Stimulated activated memory B cell treated with anti-CD40 and anti-IgM and Interleukin-4, amounts not matched to agents 10 μg/mL and 1 μg/mL and 100 μg/mL, for 72 hours (primary cell): ENCODE results near the gene PERP.
A peak's percentile ranks its signal among the peaks of the same experiment; 100 is the strongest.
"Not testable (repeated sequence)": the region's sequence is repeated elsewhere in the genome, so short reads cannot be mapped to it uniquely, and the experiment has no call there.

ENCODE experiments used
- ATAC-seq: fragments of 150-1000 bp; cut with Tn5 transposase; 2 replicates; pipeline ENCODE4 v1.10.0; 2021
- H3K27ac Mint-ChIP-seq: one replicate; pipeline ENCODE4 v1.8.0; 2022; ENCODE audit warnings: mild to moderate bottlenecking, mixed read lengths
- H3K27me3 Mint-ChIP-seq: one replicate; pipeline ENCODE4 v1.8.0; 2022; ENCODE audit warnings: mixed read lengths
- H3K36me3 Mint-ChIP-seq: one replicate; pipeline ENCODE4 v1.8.0; 2022; ENCODE audit warnings: mixed read lengths
- H3K4me1 Mint-ChIP-seq: one replicate; pipeline ENCODE4 v1.8.0; 2022; ENCODE audit warnings: mixed read lengths
- H3K4me3 Mint-ChIP-seq: one replicate; pipeline ENCODE4 v1.8.0; 2022; ENCODE audit warnings: mild to moderate bottlenecking, moderate library complexity, mixed read lengths
- H3K9me3 Mint-ChIP-seq: one replicate; pipeline ENCODE4 v1.8.0; 2022; ENCODE audit warnings: mixed read lengths

The PERP gene

GRCh38 chr6:138089325-138089724, 17.9 kb downstream of the PERP start:
- no peak overlapping the region for H3K27ac Mint-ChIP-seq
- no peak for ATAC-seq
- no peaks in the 10 kb centered on the region for H3K9me3 Mint-ChIP-seq
- H3K27me3 Mint-ChIP-seq = no peaks in the 10 kb centered on the region
- H3K36me3 Mint-ChIP-seq = no peaks in the 10 kb centered on the region
- no peaks in the 10 kb centered on the region for H3K4me1 Mint-ChIP-seq
- H3K4me3 Mint-ChIP-seq = no peak overlapping the region

GRCh38 chr6:138088326-138088762, 18.9 kb downstream of the PERP start:
- Mint-ChIP-seq H3K4me3 (no peak overlapping the region), H3K36me3 (no peaks in the 10 kb centered on the region), H3K9me3 (no peaks in the 10 kb centered on the region), H3K4me1 (no peaks in the 10 kb centered on the region), H3K27me3 (no peaks in the 10 kb centered on the region), H3K27ac (no peak overlapping the region)
- no peak for ATAC-seq

DNA sequence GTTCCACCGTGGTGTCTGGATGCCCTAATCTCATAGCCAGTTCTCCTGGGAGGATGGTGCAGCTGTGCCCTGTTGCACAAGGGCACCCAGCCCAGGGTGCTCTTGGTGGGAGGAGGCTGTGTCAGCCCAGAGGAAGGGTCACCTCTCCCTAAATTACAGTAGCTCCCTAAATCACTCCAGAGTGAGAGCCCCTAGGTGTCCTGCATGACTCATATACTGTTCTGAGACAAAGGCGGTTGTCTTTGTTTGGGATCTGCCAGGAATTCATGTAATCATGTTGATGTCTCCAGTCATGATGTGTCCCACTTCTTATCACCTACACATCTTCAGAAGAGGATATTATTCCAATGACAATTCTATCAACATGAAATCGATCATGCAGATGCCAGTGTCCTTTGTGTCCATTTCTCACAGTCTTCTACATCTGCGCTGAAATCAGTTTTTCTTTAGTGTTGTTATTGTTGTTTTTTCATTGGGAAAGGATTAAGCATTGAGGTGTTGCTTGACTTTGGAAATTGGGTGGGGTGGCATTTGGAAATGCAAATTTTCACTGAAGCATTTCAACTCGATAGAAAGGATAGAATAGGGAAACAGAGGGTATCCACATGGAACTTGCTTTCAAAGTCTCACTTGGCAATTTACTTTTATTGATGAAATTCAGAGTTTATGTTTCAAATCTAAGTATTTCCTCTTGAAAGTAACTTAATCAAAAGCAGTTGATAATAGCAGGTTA, 19.5 kb downstream of the PERP start:
- H3K27me3 Mint-ChIP-seq = no peaks in the 10 kb centered on the region
- H3K4me1 Mint-ChIP-seq = no peaks in the 10 kb centered on the region
- no peaks in the 10 kb centered on the region for H3K36me3 Mint-ChIP-seq
- no peak overlapping the region for H3K27ac Mint-ChIP-seq
- ATAC-seq = peak; percentile 39
- H3K4me3 Mint-ChIP-seq = no peak overlapping the region
- H3K9me3 Mint-ChIP-seq = no peaks in the 10 kb centered on the region

DNA sequence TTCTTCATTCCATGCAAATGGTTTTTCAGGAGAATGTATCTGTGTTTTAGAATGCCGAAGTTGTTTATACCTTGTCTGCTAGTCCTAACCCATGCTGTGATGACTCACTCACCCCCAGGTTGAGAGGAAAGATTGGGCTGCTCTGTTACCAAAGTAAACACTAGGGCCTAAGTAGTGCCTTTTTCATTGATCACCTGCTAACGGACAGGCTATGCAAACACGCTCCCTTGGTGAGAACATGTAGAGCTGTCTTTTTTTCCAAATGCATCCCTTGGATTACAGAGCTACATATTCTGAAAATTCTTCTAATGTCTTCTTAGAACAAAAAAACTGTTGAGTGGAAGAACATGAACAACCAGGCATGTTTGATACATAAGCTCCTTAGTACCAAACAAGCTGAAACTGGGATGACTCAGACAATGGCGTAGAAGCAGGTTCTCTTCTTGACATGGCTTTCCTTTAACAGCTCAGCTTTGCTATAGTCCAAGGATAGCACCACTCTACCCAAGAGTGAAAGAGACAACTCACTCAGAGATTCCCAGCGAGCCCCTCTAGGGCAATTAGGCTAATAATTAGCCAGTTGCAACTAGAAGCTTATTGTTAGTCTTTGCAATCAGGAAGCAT, 20.5 kb downstream of the PERP start:
- ATAC-seq = no peak
- H3K27me3 Mint-ChIP-seq = no peaks in the 10 kb centered on the region
- no peak overlapping the region for H3K4me3 Mint-ChIP-seq
- no peak overlapping the region for H3K27ac Mint-ChIP-seq
- H3K36me3 Mint-ChIP-seq = no peaks in the 10 kb centered on the region
- no peaks in the 10 kb centered on the region for H3K4me1 Mint-ChIP-seq
- no peaks in the 10 kb centered on the region for H3K9me3 Mint-ChIP-seq

GRCh38 chr6:138085839-138086222, 21.4 kb downstream of the PERP start:
- Mint-ChIP-seq H3K4me3 (no peak overlapping the region), H3K27me3 (peaks cover 1% of the 10 kb centered on the region), H3K9me3 (no peaks in the 10 kb centered on the region), H3K4me1 (no peaks in the 10 kb centered on the region), H3K27ac (no peak overlapping the region), H3K36me3 (no peaks in the 10 kb centered on the region)
- ATAC-seq = no peak

DNA sequence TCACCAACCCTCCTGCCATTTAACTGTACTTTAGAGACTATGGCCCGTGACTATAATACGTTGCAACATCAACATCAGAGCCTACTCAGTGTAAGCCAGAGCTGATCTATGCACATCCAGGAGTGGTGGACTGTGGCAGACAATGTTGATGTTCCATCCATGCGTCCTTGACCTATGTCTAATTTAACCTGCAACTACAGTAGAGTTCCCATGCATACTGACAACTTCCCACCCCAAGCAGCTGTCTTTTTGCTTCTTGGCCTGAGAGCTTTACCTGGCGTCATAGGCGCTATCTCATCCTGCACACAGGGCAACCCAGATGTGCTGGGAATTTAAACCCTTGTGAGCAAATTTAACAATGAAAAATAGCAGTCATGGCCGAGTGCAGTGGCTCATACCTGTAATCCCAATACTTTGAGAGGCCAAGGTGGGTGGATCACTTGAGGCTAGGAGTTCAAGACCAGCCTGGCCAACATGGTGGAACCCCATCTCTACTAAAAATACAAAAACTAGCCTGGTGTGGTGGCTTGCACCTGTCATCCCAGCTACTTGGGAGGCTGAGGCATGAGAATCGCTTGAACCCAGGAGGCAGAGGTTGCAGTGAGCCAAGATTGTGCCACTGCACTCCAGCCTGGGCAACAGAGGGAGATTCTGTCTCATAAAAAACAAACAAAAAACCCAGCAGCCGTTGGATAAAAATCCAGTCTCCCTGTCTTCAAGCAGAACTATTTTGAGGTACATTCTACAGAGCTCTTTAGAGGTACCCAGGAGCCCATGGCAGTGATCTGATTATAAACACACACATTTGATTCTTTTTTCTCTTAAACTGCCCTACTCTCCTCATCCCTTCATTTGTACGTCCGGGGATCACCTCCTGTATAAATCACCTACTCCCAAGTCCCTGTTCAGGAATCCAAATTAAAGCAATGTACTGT, 22.0 kb downstream of the PERP start:
- no peak overlapping the region for H3K27ac Mint-ChIP-seq

GRCh38 chr6:138082232-138082631, 25.0 kb downstream of the PERP start:
- Mint-ChIP-seq H3K4me3 (no peak overlapping the region), H3K27me3 (peaks cover 30% of the 10 kb centered on the region), H3K27ac (no peak overlapping the region), H3K9me3 (no peaks in the 10 kb centered on the region), H3K36me3 (no peaks in the 10 kb centered on the region), H3K4me1 (no peaks in the 10 kb centered on the region)
- ATAC-seq = no peak

More for the DNA sequence above, 22.0 kb downstream of the PERP start:
- Mint-ChIP-seq H3K4me3 (no peak overlapping the region), H3K36me3 (no peaks in the 10 kb centered on the region), H3K4me1 (no peaks in the 10 kb centered on the region), H3K9me3 (no peaks in the 10 kb centered on the region), H3K27me3 (peaks cover 8% of the 10 kb centered on the region)
- no peak for ATAC-seq

- H3K4me3 Mint-ChIP-seq, H3K4me1 Mint-ChIP-seq, H3K9me3 Mint-ChIP-seq, H3K36me3 Mint-ChIP-seq, ATAC-seq, H3K27ac Mint-ChIP-seq: not testable (repeated sequence)
- peaks cover 50% of the 10 kb centered on the region for H3K27me3 Mint-ChIP-seq
Observed at GRCh38 chr6:138079556-138079955, 27.7 kb downstream of the PERP start.

- Mint-ChIP-seq H3K9me3 (peaks cover 6% of the 10 kb centered on the region), H3K4me1 (no peaks in the 10 kb centered on the region), H3K27me3 (peaks cover 60% of the 10 kb centered on the region), H3K36me3 (peaks cover 7% of the 10 kb centered on the region), H3K27ac (no peak overlapping the region), H3K4me3 (no peak overlapping the region)
- no peak for ATAC-seq
Observed at GRCh38 chr6:138078491-138078890, 28.7 kb downstream of the PERP start.

GRCh38 chr6:138073264-138073663, 34.0 kb downstream of the PERP start:
- no peaks in the 10 kb centered on the region for H3K4me1 Mint-ChIP-seq
- H3K27ac Mint-ChIP-seq = no peak overlapping the region
- H3K4me3 Mint-ChIP-seq = no peak overlapping the region
- peaks cover 59% of the 10 kb centered on the region for H3K27me3 Mint-ChIP-seq
- H3K36me3 Mint-ChIP-seq = peaks cover 7% of the 10 kb centered on the region
- no peak for ATAC-seq
- H3K9me3 Mint-ChIP-seq = peaks cover 8% of the 10 kb centered on the region

DNA sequence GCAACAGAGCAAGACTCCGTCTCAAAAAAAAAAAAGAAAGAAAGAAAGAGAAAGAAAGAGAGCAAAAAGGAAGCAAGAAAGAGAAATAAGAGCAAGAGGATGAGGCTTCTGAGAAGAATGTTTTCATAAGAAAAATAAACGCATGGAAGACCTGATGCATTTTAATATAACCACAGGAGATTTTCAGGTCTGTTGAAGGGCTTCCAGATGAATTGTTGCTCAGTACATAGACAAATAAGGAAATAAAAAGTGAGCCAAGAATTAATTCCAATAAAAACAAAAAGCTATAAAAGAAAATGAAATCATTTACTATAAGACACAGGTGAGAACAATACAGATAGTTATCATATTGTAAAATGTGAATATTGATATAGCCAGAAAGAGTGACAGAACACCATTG, 43.5 kb downstream of the PERP start:
- ATAC-seq = no peak
- H3K4me1 Mint-ChIP-seq = no peaks in the 10 kb centered on the region
- no peak overlapping the region for H3K27ac Mint-ChIP-seq

GRCh38 chr6:138054982-138055381, 52.2 kb downstream of the PERP start:
- Mint-ChIP-seq H3K4me3 (no peak overlapping the region), H3K4me1 (no peaks in the 10 kb centered on the region), H3K36me3 (peaks cover 9% of the 10 kb centered on the region), H3K27ac (no peak overlapping the region), H3K27me3 (peaks cover 79% of the 10 kb centered on the region), H3K9me3 (peaks cover 31% of the 10 kb centered on the region)
- no peak for ATAC-seq

More for the DNA sequence above, 43.5 kb downstream of the PERP start:
- H3K27me3 Mint-ChIP-seq = peaks cover 27% of the 10 kb centered on the region
- H3K4me3 Mint-ChIP-seq = no peak overlapping the region
- peaks cover 6% of the 10 kb centered on the region for H3K9me3 Mint-ChIP-seq
- no peaks in the 10 kb centered on the region for H3K36me3 Mint-ChIP-seq

DNA sequence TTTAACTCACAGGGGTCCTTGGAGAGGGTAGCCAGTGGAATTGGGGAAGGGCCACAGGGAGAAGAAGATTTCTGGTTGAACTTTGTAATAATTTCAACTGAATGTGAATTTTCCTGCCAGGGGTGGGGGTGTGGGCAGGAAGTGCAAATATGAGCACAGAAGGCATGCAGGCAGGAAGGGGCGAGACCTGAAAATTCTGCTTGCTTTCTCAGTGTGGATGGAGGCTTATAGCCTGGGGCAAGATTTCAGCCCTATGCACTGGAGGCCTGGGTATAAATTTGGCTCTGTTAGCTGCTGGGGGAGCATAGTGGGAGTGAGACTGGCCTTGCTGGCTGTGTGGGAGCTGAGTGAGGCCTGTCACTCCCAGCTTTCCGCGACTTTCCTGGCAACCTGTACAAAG, 54.4 kb downstream of the PERP start:
- Mint-ChIP-seq H3K4me1 (peaks cover 6% of the 10 kb centered on the region), H3K36me3 (peaks cover 9% of the 10 kb centered on the region), H3K9me3 (peaks cover 31% of the 10 kb centered on the region), H3K4me3 (no peak overlapping the region), H3K27ac (no peak overlapping the region), H3K27me3 (peaks cover 70% of the 10 kb centered on the region)
- ATAC-seq = no peak

DNA sequence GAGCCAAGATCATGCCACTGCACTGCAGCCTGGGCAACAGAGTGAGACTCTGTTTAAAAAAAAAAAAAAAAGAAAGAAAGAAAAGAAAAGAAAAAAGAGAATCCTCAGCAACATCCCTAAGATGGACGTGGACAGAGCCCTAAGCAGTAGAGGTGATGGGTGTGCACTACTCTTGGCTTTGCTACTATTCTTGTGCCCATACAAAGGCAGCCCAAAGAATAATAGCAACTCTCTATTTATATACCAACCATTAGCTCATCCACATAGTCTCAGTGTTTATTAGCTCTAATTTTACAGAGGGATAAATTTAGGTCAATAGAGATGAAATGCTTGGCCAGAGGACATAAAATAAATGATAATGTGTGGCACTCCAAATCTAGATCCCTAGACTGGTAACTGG, 62.2 kb downstream of the PERP start:
- peaks cover 22% of the 10 kb centered on the region for H3K27me3 Mint-ChIP-seq
- peaks cover 9% of the 10 kb centered on the region for H3K9me3 Mint-ChIP-seq
- H3K4me3 Mint-ChIP-seq = no peak overlapping the region
- H3K4me1 Mint-ChIP-seq = peaks cover 6% of the 10 kb centered on the region
- H3K27ac Mint-ChIP-seq = no peak overlapping the region
- H3K36me3 Mint-ChIP-seq = no peaks in the 10 kb centered on the region
- ATAC-seq = no peak

GRCh38 chr6:138044458-138044857, 62.8 kb downstream of the PERP start:
- Mint-ChIP-seq H3K36me3 (no peaks in the 10 kb centered on the region), H3K27me3 (peaks cover 22% of the 10 kb centered on the region), H3K27ac (no peak overlapping the region), H3K4me3 (no peak overlapping the region), H3K4me1 (peaks cover 6% of the 10 kb centered on the region), H3K9me3 (peaks cover 9% of the 10 kb centered on the region)
- ATAC-seq = no peak
